HG03354 (cell line): ENCODE measurements around the gene SLC38A11.

ENCODE experiments used
- ATAC-seq: cut with Tn5 transposase; IDR thresholded peaks from one replicate; pipeline ENCODE4 v1.9.1; 2021; ENCODE audit warnings: mild to moderate bottlenecking; ENCODE audit not compliant: unreplicated experiment, poor library complexity, severe bottlenecking

The SLC38A11 gene

DNA sequence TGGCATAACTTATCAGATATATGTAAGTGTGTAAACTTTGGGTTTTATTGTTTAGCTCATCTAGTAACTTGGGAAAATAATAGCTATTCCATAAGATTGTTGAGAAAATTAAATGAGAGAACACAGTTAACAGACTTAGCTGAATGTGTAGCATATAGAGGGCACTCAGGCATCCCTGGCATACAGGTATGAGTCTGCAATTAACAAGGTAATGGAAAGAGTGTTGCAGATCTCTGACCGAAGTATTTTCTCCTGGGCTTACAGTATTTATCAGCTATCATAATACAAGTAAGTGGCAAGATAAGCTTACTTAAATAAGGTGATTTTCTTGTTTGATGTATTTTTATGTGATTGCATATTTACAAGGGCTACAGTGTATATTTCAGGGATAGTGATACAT is 105.8 kb downstream of the SLC38A11 start:
- no peak for ATAC-seq

DNA sequence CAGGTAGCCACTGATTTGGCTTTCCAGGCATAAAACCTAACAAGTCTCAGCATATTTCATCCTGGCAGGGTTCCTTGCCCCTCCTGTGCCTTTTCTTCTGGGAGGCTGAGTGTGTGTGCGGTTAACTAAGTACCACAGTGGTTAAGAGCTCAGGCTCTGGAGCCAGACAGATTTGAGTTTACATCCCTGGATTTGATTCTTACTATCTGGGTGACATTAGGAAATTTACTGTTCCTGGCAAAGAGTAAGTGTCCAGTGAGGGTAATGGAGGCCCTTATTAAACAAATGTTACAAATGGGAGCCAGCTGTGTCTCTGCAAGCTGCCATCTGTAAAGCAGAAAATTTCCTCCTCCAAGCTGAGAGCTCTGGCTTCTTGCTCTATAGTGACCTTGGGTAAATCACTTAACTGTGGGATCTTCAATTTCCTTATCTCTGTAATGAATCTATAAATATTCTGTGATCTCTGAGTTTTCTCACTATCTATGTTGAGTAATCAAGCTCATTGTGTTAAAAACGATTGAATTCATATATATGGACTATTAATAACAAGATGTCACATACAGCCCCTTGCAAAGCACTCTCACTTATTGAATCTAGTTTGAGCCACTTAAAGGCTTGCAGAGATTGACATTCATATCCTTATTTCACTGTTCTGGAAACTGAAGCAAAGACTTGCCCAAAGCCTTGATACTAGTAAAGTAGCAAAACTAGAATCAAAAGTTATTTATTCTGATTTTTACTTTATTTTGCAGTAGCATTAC is 107.2 kb downstream of the SLC38A11 start:
- no peak for ATAC-seq

DNA sequence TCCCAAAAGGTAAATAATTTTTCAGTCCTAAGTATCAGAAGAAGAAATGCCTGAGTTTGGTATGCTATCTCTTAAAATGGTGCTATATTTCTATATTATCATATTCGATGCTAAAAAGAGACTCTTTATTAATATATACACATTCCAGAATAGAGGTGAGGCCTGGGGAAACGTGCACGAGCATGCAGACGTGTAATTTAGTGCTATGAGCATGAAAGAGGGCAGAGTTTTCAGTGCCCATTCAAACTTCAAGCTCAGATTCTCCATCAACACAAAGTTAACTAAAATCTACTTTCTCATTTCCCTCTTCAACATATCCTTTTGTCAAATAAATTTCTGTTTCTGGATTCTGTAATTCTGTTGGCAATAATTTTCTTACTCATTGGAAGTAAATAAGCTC is 108.0 kb downstream of the SLC38A11 start:
- no peak for ATAC-seq

DNA sequence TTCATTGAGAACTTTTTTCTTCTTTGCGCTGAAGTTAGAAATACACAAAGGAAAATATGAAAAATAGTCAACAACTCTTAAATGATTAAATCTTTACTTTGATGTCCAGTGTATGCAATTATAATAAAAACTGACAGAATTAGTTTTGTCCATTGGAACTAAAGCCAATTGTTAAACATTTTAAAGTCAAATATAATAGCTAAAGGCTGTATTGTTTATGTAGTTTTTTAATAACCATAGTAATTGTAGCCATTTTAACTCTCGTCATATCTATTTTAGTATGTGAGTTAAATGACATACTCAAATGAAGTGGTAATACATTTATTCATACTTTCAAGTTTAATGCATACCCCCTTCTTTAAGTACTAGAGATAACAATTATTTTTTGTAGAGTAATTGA is 109.0 kb downstream of the SLC38A11 start:
- no peak for ATAC-seq
